Karpas-422 (cell line): ENCODE data around the gene MLF1. TPM values are rescaled to one million over a fixed set of nuclear protein-coding genes. Genes with fewer than 3 reads are reported as not detected.
A peak's percentile ranks its signal among the peaks of the same experiment; 100 is the strongest.

Experiments used
- DNase-seq: peaks from one replicate; pipeline ENCODE4 v3.0.0-alpha.2; 2015
- H2AFZ ChIP-seq: fragments of 200-600 bp; sonication (generic); 2 replicates; pipeline ENCODE4 v1.6.1; 2014; ENCODE audit warnings: antibody characterized with exemption, low read length, mixed read lengths
- H3K27ac ChIP-seq: fragments of 200-600 bp; sonication (generic); 2 replicates; pipeline ENCODE4 v1.5.1; 2014; ENCODE audit warnings: mild to moderate bottlenecking, low read length, moderate library complexity
- H3K27me3 ChIP-seq: fragments of 200-600 bp; sonication (generic); 2 replicates; pipeline ENCODE4 v1.6.1; 2014; ENCODE audit warnings: low read length, mixed read lengths
- H3K36me3 ChIP-seq: fragments of 200-600 bp; sonication (generic); 2 replicates; pipeline ENCODE4 v1.6.1; 2014; ENCODE audit warnings: low read length, mixed read lengths; ENCODE audit not compliant: insufficient read depth
- H3K4me1 ChIP-seq: fragments of 200-600 bp; sonication (generic); 2 replicates; pipeline ENCODE4 v1.6.1; 2014; ENCODE audit warnings: mild to moderate bottlenecking, low read length, mixed read lengths
- H3K4me2 ChIP-seq: fragments of 200-600 bp; sonication (generic); 2 replicates; pipeline ENCODE4 v1.6.1; 2014; ENCODE audit warnings: low read length, low read depth, mild to moderate bottlenecking; ENCODE audit not compliant: poor library complexity, severe bottlenecking
- H3K4me3 ChIP-seq: fragments of 200-600 bp; sonication (generic); 2 replicates; pipeline ENCODE4 v1.5.1; 2014; ENCODE audit warnings: mild to moderate bottlenecking, antibody characterized with exemption, low read length, mixed read lengths
- H3K79me2 ChIP-seq: fragments of 200-600 bp; sonication (generic); 2 replicates; pipeline ENCODE4 v1.6.1; 2014; ENCODE audit warnings: mild to moderate bottlenecking, low read length, mixed read lengths
- H3K9ac ChIP-seq: fragments of 200-600 bp; sonication (generic); 2 replicates; pipeline ENCODE4 v1.6.0; 2014; ENCODE audit warnings: low read length
- H3K9me2 ChIP-seq: fragments of 200-600 bp; sonication (generic), shearing (Covaris generic); replicated peaks from 2 replicates; pipeline ENCODE4 v1.6.0; 2014; ENCODE audit warnings: mild to moderate bottlenecking, low read length, moderate library complexity; ENCODE audit not compliant: insufficient read depth
- H3K9me3 ChIP-seq: fragments of 300-700, 200-600 bp; sonication (generic); 2 replicates; pipeline ENCODE4 v1.6.1; 2014; ENCODE audit warnings: low read length, mixed read lengths
- H4K20me1 ChIP-seq: fragments of 200-600 bp; sonication (generic); 2 replicates; pipeline ENCODE4 v1.6.1; 2014; ENCODE audit warnings: mild to moderate bottlenecking, antibody characterized with exemption, low read length, low read depth; ENCODE audit not compliant: insufficient read depth
- total RNA-seq: library from RNA; depleted of rRNA; stranded (reverse); fragments of >200 nt; shearing (Covaris generic); gene quantifications from 2 replicates; pipeline ENCODE4 v1.2.3, GENCODE V29; 2014; ENCODE audit warnings: low replicate concordance; rRNA removed

Gene MLF1
- total RNA-seq = not detected in 2 replicates

GRCh38 chr3:158570999-158571702 lies at the start of gene MLF1:
Gene MLF1, plus strand, starts transcription at chr3:158571194. Its CDS starts 107 bp downstream, at chr3:158571301.
- Histone ChIP-seq H3K9me2 (no peaks in the 10 kb centered on the region), H3K4me3 (no peak within 1 kb of the TSS), H4K20me1 (no peaks in the 10 kb centered on the region), H3K27ac (no peak within 1 kb of the TSS), H2AFZ (no peak within 1 kb of the TSS), H3K4me2 (no peak within 1 kb of the TSS), H3K4me1 (no peaks in the 10 kb centered on the region; the same call in 1 of the 2 replicates), H3K36me3 (no peaks in the 10 kb centered on the region), H3K79me2 (no peaks in the 10 kb centered on the region), H3K9me3 (no peaks in the 10 kb centered on the region), H3K27me3 (no peaks in the 10 kb centered on the region), H3K9ac (no peak within 1 kb of the TSS)
- DNase-seq = no peak

GRCh38 chr3:158522221-158523136 lies 48.5 kb upstream of the MLF1 start:
- H4K20me1 ChIP-seq = no peaks in the 10 kb centered on the region
- peaks cover 24% of the 10 kb centered on the region for H3K79me2 ChIP-seq
- no peak overlapping the region for H2AFZ ChIP-seq
- no peak overlapping the region for H3K4me2 ChIP-seq
- H3K27ac ChIP-seq = no peak overlapping the region
- H3K36me3 ChIP-seq = no peaks in the 10 kb centered on the region
- H3K27me3 ChIP-seq = no peaks in the 10 kb centered on the region
- H3K4me1 ChIP-seq = no peaks in the 10 kb centered on the region
- H3K9ac ChIP-seq = no peak overlapping the region
- H3K9me3 ChIP-seq = no peaks in the 10 kb centered on the region
- no peak for DNase-seq
- no peaks in the 10 kb centered on the region for H3K9me2 ChIP-seq
- no peak overlapping the region for H3K4me3 ChIP-seq

DNA sequence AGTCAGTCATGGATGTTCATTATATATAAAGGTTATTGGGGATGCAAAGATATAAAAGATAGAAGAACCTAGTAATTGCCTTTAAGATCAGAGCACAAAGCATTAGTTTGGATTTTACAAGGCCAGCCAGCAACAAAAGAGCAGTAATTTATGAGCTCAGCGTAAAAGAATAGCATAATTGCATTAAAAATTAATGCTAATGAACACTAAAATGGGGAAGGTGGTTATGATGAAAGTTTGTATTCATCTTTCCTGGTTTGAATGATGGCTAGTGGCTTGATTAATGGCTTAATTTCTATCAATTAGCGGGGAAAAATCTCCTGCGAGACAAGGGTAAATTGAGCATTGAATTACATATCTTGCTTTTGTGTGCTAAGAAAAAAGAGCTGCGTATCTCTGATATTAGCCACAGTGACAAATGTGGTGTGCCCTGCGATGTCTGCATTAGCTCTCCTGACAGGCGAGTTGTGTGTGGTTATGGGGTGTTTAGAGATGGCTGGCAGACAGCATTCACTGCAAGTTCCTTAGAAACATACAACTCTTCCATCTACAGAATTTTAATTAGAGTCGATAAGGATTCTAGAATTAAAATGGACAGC lies 42.8 kb upstream of the MLF1 start:
- H3K9me3 ChIP-seq = no peaks in the 10 kb centered on the region
- no peak overlapping the region for H2AFZ ChIP-seq
- no peak overlapping the region for H3K9ac ChIP-seq
- H4K20me1 ChIP-seq = no peaks in the 10 kb centered on the region
- H3K79me2 ChIP-seq = peaks cover 12% of the 10 kb centered on the region
- H3K27me3 ChIP-seq = no peaks in the 10 kb centered on the region
- H3K4me1 ChIP-seq = no peaks in the 10 kb centered on the region
- H3K4me3 ChIP-seq = no peak overlapping the region
- no peak for DNase-seq
- H3K4me2 ChIP-seq = no peak overlapping the region
- no peaks in the 10 kb centered on the region for H3K36me3 ChIP-seq
- H3K9me2 ChIP-seq = no peaks in the 10 kb centered on the region
- H3K27ac ChIP-seq = no peak overlapping the region

DNA sequence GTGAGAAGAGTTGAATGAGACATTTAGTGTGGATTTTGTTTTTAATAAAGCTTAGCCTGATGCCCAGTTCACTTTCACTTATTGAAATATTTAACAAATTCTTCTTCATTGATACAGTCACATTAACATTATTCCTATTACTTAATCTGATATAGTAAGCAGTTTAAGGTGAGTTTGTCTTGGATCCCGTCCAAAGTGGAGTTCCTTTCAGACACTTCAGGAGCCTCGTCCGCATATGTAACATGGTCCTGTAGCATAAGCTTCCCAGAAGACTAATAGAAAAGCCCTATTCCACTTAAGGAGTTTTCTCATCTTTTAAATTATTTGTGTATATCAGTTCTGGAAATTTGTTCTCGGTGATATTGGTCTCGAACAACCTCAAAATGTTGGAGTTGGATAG lies 39.7 kb upstream of the MLF1 start:
- Histone ChIP-seq H3K4me3 (no peak overlapping the region), H3K27me3 (no peaks in the 10 kb centered on the region), H3K9me3 (no peaks in the 10 kb centered on the region), H3K9me2 (no peaks in the 10 kb centered on the region), H2AFZ (no peak overlapping the region), H3K4me1 (no peaks in the 10 kb centered on the region), H3K79me2 (peaks cover 16% of the 10 kb centered on the region; the same call in 1 of the 2 replicates), H3K9ac (no peak overlapping the region), H3K4me2 (no peak overlapping the region), H3K36me3 (no peaks in the 10 kb centered on the region), H3K27ac (no peak overlapping the region), H4K20me1 (no peaks in the 10 kb centered on the region)
- DNase-seq = no peak

DNA sequence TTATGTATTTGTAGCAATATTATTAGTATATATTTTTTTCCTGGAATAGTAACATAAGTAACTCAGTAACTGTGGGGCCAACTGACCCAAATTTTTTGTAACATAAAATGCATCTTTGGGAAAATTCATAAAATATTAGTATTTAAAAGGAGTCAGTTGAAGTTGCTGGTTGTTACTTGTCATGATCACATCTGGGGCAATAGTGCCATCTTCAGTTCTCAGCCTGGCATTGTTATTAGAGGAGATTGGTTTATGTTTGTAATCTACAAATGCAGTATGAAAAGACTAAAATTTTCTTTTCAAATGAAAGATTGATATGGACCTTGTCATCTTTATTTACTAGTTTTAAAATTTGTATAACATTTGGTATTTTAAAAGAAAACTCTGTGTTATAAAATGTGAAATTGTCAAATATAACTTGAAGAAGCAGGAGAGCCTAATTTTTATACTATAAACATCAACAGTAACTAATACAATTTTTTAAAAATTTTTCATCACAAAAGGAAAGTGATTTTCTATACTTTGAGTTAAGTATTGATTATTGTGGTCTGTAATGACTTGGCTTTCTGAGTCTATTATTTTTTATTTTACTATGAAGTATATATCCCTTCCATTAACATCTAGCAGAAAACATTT lies 38.8 kb upstream of the MLF1 start:
- H3K27me3 ChIP-seq = no peaks in the 10 kb centered on the region
- peak; percentile 81 for DNase-seq
- peaks cover 12% of the 10 kb centered on the region; the same call in 1 of the 2 replicates for H3K79me2 ChIP-seq
- no peak overlapping the region for H3K27ac ChIP-seq
- no peak overlapping the region for H3K4me3 ChIP-seq
- no peaks in the 10 kb centered on the region for H3K4me1 ChIP-seq
- H3K9me3 ChIP-seq = no peaks in the 10 kb centered on the region
- no peak overlapping the region for H3K4me2 ChIP-seq
- H3K9ac ChIP-seq = no peak overlapping the region
- no peaks in the 10 kb centered on the region for H4K20me1 ChIP-seq
- H3K36me3 ChIP-seq = no peaks in the 10 kb centered on the region
- H2AFZ ChIP-seq = no peak overlapping the region
- no peaks in the 10 kb centered on the region for H3K9me2 ChIP-seq

DNA sequence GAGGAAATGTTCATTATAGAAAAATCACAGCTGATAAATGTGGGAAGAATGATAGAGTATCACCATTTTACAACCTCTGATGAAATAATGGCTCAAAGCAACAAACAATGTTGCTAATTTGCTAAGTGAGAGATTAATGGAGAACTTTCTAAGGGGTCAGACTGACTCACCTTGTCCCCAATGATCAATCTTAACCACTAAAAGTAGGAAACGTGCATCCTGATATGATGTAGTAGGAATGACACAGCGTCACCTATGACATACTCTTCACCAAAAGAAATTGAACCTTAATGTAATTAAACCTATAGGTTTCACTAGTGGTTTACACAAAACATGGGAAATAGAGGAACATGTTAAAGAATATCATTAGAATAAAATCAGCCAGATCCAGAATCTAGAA lies 35.1 kb upstream of the MLF1 start:
- no peaks in the 10 kb centered on the region for H4K20me1 ChIP-seq

GRCh38 chr3:158539414-158540014 lies 31.5 kb upstream of the MLF1 start:
- Histone ChIP-seq H3K9ac (no peak overlapping the region), H3K4me3 (no peak overlapping the region), H3K9me3 (no peaks in the 10 kb centered on the region), H2AFZ (no peak overlapping the region), H3K9me2 (no peaks in the 10 kb centered on the region), H4K20me1 (no peaks in the 10 kb centered on the region), H3K4me1 (no peaks in the 10 kb centered on the region), H3K36me3 (peaks cover 12% of the 10 kb centered on the region; the same call in 1 of the 2 replicates), H3K4me2 (no peak overlapping the region), H3K27me3 (no peaks in the 10 kb centered on the region), H3K79me2 (no peaks in the 10 kb centered on the region), H3K27ac (no peak overlapping the region)
- DNase-seq = peak; percentile 77

More for the DNA sequence above, 35.1 kb upstream of the MLF1 start:
- Histone ChIP-seq H3K36me3 (no peaks in the 10 kb centered on the region), H3K4me3 (no peak overlapping the region), H2AFZ (no peak overlapping the region), H3K27ac (no peak overlapping the region), H3K79me2 (0 out of 2 replicates have a peak, but pooled peaks cover 4% of the 10 kb centered on the region), H3K9me3 (no peaks in the 10 kb centered on the region), H3K27me3 (no peaks in the 10 kb centered on the region), H3K4me1 (no peaks in the 10 kb centered on the region), H3K4me2 (no peak overlapping the region), H3K9ac (no peak overlapping the region), H3K9me2 (no peaks in the 10 kb centered on the region)
- DNase-seq = no peak
